ENCODE measurements around the gene PCNX2.

Gene PCNX2

GRCh38 chr1:233255145-233255544, 40.4 kb downstream of the PCNX2 start:
- in situ Hi-C loops (cut with HindIII; ENCODE audit: low pct_ligation_motif_present, low sequenced_read_pairs), result no loop called here
- TF ChIP-seq CTCF (IDR thresholded peaks at IDR 0.05; ENCODE audit: low read depth, low read length, missing control alignments), result no peak
- Histone ChIP-seq H3K4me3 (ENCODE audit: low read depth, low read length) (no peak overlapping the region), H3K36me3 (replicated peaks) (peaks cover 22% of the 10 kb centered on the region), H3K27me3 (replicated peaks) (no peaks in the 10 kb centered on the region), H3K27ac (no peak overlapping the region)
- DNase-seq, result no peak

- Histone ChIP-seq H3K27ac (no peak overlapping the region), H3K4me3 (ENCODE audit: low read depth, low read length) (no peak overlapping the region), H3K27me3 (replicated peaks) (no peaks in the 10 kb centered on the region), H3K36me3 (replicated peaks) (peaks cover 28% of the 10 kb centered on the region)
- no peak for TF ChIP-seq CTCF (IDR thresholded peaks at IDR 0.05; ENCODE audit: low read depth, low read length, missing control alignments)
- DNase-seq, result no peak
- in situ Hi-C loops (cut with HindIII; ENCODE audit: low pct_ligation_motif_present, low sequenced_read_pairs), result no loop called here
Measured at GRCh38 chr1:233253832-233254331, 41.6 kb downstream of the PCNX2 start.

DNA sequence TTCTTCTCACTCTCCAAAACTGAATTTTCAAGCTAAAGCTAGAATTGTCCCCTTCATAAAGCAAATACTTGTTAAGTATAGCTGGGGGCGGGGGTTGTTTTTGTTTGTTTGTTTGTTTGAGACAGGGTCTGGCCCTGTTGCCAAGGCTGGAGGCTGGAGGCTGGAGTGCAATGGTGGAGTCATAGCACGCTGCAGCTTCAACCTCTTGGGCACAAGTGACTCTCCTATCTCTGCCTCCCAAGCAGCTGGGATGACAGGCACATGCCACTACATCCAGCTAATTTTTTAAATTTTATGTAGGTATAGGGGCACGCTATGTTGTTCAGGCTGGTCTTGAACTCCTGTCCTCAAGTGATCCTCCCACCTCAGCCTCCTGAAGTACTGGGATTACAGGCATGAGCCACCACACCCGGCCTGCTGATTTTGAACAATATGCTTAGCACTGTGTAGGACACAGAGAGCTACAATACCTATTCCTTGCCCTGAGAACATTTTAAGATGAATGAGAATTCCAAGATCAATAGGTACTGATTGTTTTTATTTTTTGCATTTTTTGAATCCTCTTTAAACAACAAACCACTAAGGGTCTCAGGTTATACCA, 42.2 kb downstream of the PCNX2 start:
- DNase-seq, result no peak
- Histone ChIP-seq H3K27me3 (replicated peaks) (no peaks in the 10 kb centered on the region), H3K27ac (no peak overlapping the region), H3K4me3 (ENCODE audit: low read depth, low read length) (no peak overlapping the region), H3K36me3 (replicated peaks) (peaks cover 23% of the 10 kb centered on the region)
- TF ChIP-seq CTCF (IDR thresholded peaks at IDR 0.05; ENCODE audit: low read depth, low read length, missing control alignments), result no peak
- in situ Hi-C loops (cut with HindIII; ENCODE audit: low pct_ligation_motif_present, low sequenced_read_pairs), result no loop called here

GRCh38 chr1:233252441-233252840, 43.1 kb downstream of the PCNX2 start:
- no peak for DNase-seq
- no peak for TF ChIP-seq CTCF (IDR thresholded peaks at IDR 0.05; ENCODE audit: low read depth, low read length, missing control alignments)
- peaks cover 18% of the 10 kb centered on the region for H3K36me3 ChIP-seq (replicated peaks)
- H3K27me3 ChIP-seq (replicated peaks), result no peaks in the 10 kb centered on the region
- no peak overlapping the region for H3K27ac ChIP-seq
- no peak overlapping the region for H3K4me3 ChIP-seq (ENCODE audit: low read depth, low read length)
- in situ Hi-C loops (cut with HindIII; ENCODE audit: low pct_ligation_motif_present, low sequenced_read_pairs), result no loop called here

DNA sequence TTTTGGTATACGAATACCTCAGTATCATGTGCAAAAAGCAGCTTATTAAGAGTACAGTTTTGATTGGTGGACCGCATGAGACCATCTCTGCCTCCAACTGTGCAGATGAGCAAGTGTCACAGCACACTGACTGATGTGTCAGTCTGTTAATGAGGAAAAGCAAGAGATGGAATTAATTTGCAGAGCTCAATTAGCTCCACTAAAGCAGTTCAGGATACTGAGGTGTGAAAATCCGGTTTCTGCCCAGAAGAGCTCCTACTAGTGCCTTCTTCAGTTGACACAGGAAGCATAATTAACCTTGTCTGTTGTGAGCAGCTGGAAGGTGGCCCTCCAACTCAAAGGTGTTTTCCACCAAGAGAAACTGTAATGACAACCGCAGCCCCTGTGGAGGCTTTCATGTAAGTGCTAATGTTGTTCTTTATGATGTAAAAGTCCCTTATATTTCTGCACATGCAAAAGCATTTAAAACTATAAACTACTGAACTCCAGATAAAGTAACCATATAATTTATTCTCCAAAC, 44.3 kb downstream of the PCNX2 start:
- no peak overlapping the region for H3K4me3 ChIP-seq (ENCODE audit: low read depth, low read length)
- DNase-seq, result no peak
- no peaks in the 10 kb centered on the region for H3K27me3 ChIP-seq (replicated peaks)
- no peak for TF ChIP-seq CTCF (IDR thresholded peaks at IDR 0.05; ENCODE audit: low read depth, low read length, missing control alignments)
- no peak overlapping the region for H3K27ac ChIP-seq
- in situ Hi-C loops (cut with HindIII; ENCODE audit: low pct_ligation_motif_present, low sequenced_read_pairs), result no loop called here
- H3K36me3 ChIP-seq (replicated peaks), result peaks cover 18% of the 10 kb centered on the region

- TF ChIP-seq CTCF (IDR thresholded peaks at IDR 0.05; ENCODE audit: low read depth, low read length, missing control alignments), result no peak
- H3K36me3 ChIP-seq (replicated peaks), result peaks cover 18% of the 10 kb centered on the region
- no peak overlapping the region for H3K4me3 ChIP-seq (ENCODE audit: low read depth, low read length)
- no peak for DNase-seq
- no peak overlapping the region for H3K27ac ChIP-seq
- in situ Hi-C loops (cut with HindIII; ENCODE audit: low pct_ligation_motif_present, low sequenced_read_pairs), result no loop called here
- no peaks in the 10 kb centered on the region for H3K27me3 ChIP-seq (replicated peaks)
Measured at GRCh38 chr1:233248014-233248413, 47.5 kb downstream of the PCNX2 start.
